HK-2 (cell line): ENCODE results near the gene GET3.

Source experiments
- DNase-seq: peaks from one replicate; pipeline ENCODE4 v3.0.0-alpha.2; 2018; ENCODE audit not compliant: unreplicated experiment

Gene GET3

DNA sequence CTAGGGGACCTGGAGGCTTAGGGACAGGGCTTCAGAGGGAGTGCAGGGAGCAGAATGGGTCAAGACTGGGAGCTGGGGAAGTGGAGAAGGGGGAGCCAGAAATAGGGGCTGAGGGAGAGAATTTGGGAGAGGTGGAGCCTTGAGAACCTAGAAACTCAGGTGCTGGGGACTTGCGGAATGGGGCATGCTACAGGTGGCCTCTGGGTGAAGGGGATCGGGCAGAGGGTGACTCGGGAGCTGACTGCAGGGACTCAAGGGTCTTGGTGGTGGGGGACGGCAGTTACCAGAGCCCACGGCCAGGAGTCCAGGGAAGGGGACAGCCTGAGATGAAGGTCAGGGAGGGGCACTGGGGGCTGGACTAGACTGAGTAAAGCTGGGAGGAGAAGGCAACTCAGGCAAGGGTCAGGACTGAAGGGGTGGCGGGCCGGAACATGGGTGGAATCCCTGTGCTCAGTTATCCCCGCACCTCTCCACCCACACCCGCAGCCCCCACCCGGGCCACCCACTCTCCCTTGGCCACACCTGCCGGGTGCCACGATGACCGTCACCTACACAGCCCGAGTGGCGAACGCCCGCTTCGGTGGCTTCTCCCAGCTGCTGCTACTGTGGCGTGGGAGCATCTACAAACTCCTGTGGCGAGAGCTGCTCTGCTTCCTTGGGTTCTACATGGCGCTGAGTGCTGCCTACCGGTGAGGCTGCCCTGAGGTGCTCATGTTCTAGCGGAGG lies 14.9 kb downstream of the GET3 start:
- DNase-seq = no peak

DNA sequence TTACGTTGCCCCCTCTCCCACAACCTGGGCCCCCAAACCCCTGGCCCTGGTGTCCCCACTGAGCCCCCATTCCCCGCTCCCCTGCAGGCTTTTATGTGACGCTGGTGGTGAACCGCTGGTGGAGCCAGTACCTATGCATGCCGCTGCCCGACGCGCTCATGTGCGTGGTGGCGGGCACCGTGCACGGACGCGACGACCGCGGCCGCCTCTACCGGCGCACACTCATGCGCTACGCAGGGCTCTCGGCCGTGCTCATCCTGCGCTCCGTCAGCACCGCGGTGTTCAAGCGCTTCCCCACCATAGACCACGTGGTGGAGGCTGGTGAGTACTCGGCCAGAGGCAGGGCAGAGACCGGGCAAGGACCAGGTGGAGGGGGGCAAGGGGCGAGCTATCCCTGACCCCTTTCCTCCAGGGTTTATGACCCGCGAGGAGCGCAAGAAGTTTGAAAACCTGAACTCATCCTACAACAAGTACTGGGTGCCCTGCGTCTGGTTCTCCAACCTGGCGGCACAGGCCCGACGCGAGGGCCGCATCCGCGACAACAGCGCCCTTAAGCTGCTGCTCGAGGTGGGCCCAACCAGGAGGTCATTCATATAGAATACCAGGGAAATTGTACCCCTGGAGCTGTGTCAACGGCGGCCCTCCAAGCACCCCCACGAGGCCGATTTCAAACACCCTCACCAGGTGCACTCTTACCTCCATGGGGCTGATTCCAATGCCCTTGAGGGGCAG lies 17.3 kb downstream of the GET3 start:
- no peak for DNase-seq

DNA sequence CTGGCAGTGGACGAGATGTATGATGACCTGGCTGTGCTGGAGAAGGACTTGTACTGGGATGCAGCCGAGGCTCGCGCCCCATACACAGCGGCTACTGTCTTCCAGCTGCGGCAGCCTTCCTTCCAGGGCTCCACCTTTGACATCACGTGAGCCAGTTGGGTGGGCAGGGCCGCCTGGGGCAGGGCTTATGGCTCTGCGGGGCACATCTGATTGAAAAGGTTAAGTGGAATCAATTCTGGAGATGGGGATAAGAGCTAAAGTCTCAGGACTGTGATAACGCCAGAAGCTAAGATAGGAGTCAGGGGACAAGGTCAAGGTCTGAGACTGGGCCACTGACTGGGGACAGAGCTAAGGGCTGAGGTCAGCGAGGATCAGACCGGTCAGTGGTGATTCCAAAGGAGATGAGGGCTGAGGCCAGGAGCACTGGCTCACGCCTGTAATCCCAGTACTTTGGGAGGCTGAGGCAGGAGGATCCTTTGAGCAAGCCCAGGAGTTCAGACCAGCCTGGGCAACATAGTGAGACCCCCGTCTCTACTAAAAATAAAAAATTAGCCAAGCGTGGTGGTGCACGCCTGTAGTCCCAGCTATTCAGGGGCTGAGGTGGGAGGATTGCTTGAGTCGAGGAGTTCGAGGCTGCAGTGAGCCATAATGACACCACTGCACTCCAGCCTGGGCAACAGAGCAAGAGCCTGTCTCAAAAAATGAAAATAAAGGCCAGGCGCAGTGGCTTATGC lies 19.0 kb downstream of the GET3 start:
- DNase-seq = no peak

DNA sequence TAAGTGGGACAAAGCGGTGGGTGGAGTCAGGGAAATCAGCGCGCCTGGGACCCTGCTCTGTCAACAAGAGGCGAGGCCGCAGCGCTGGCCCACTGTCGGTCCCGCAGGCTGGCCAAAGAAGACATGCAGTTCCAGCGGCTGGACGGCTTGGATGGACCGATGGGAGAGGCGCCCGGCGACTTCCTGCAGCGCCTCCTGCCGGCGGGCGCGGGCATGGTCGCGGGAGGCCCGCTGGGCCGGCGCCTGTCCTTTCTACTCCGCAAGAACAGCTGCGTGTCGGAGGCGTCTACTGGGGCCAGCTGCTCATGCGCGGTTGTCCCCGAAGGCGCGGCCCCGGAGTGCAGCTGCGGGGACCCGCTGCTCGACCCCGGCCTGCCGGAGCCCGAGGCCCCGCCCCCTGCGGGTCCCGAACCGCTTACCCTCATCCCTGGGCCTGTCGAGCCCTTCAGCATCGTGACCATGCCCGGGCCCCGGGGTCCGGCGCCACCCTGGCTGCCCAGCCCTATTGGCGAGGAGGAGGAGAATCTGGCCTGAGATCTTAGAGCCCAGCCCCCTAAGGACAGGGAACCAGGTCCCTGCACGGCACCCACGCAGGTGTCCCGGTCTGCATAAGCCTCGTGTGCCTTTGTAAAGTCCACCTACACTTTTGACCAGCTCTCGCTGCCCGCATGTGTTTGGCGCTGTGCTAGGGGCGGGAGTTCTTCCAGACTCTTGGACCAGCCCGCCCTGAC lies 20.4 kb downstream of the GET3 start:
- DNase-seq = no peak

DNA sequence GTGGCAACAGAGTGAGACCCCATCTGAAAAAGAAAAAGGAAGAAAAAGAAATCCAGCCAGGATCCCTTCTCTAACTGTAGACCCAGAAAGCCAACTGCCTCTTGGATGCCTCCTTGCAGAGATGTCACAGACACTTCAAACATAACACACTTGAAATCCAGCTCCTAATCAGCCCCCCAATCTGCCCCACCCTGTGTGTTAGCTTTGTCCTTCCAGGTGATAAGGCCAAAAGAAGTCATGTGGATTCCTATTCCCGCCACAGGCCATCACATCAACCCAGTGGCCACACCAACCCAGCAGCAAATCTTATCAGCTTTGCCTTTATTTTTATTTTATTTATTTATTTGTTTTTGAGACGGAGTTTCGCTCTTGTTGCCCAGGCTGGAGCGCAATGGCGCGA lies 22.4 kb downstream of the GET3 start:
- DNase-seq = no peak

DNA sequence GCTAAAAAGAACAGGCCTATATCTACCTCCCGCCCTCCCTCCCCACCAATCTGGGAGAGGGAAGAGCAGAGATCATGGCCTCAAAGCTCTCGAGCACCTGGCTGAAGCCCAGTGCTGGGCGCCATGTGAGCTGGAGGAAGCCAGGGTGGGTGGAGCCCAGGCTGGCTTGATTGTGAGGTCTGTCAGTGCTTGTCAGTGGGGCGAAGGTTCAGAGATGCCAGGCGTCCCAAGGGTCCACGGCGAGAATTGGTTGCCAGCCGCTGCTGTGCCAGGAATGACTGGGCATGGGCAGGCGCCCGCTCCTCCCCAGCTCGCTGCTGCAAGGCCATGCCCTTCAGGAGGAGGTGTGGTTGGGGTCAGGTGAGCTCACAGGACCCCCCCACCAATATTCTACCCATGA lies 25.8 kb downstream of the GET3 start:
- no peak for DNase-seq

DNA sequence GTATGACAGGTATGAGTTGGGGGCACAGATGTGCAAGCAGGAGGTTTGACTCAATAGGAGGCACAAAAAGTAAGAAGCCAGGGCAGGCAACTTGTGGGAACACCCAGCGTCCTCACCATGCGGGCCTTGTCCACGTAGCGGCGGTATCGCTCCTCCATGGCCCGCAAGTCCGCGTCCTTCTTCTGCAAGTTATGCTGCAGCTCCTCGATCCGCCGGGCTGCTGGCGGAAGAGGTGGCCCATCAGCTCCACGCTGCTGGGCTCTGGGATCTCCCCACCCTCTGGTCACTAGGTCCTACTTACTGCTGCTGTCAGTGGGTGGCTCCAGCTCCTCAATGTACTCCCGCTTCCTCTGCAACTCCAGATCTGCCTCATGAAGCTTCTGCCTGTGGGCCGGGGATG lies 27.4 kb downstream of the GET3 start:
- no peak for DNase-seq

DNA sequence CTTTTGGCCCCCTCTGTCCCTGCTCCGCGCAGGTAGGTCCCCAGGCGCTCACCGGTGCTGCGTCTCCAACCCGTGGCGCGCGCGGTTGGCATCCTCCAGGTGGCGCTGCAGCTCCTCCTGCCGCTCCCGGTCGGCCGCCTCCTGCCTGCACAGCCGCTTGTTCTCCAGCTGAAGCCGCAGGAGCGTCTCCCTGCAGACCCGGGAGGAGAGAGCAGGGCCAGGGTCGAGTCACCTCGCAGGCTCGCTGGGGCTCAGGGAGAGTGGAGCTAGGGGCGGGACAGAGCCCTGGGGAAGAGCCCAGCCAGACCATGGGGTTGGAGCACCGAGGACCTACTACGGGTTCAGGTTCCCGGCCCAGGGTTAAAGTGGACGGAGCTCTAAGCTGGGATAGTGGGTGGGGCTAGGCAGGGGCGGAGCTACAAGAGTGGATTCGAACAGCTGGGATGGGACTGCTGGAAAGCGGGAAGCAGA lies 28.8 kb downstream of the GET3 start:
- DNase-seq = no peak

DNA sequence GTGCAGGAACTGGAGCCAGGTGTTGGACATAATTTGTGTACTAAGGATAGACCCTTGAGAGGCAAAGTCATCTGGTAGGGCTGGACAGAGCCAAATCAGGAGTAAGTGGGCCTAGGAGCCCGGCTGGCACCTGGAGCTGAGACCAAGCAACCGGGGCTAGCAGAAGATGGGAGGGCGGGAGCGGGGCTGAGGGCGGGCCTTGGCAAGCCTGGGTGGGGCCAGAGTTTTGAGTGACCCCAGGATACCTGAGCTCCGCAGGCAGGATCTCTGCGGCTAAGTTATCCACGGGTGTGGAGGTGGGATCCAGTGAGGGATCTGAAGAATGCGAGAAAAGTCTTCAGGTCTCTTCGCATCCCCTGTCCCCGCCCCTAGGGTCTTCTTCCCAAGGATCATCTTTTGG lies 29.9 kb downstream of the GET3 start:
- DNase-seq = no peak

DNA sequence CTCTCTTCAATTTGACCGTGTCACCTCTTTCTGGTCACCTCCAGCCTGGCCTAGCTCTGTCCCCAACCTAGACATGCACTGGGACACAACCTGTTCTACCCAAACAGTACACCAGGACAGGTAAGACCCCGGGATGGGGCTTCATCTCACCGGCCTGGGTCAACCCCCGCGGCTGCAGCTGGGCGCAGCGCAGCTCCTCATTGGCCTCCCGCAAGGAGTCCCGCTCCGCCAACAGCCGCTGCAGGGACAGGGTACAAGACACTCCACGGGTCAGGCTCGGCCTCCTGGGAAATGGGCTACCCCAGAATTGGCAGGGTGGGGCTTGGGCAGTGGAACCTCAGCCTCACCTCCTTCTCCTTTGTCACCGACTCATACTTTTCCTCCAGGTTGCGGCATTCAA lies 30.4 kb downstream of the GET3 start:
- DNase-seq = no peak

DNA sequence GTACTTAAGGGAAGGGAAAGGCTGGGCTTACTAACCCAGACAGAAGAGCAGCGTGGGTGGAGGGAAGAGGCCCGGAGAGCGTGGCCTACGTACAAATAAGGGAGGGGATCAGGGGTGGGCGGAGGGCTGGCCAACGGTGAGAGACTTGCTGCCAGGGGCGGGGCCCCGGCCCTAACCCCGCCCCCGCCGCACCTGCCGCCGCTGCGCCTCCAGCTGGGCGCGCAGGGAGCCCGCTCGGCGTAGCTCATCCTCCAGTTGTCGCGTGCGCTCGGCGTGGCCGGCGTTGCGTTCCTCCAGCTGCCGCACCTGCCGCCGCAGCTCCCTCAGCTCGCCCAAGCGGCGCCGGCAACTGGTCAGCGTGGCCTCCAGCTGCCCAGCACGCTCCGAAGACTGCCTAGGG lies 32.4 kb downstream of the GET3 start:
- DNase-seq = no peak

DNA sequence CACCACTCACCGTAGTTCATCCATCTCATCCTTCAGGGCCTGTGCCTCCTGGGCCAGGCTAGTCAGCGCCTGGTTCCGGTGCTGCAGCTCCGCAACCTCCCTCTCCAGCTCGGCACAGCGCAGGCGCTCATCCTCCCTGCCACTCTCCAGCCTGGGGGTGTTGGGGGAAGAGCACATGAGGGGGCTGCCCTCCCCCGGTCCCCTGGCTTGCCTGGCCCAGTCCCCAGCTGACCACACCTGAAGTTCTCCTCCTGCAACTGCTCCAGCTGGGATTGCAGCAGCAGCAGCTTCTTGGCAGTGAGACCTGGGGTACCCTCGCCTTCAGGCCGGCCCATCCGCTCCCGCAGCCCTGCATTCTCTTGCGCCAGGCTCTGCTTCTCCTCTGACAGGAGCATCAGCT lies 33.6 kb downstream of the GET3 start:
- no peak for DNase-seq

DNA sequence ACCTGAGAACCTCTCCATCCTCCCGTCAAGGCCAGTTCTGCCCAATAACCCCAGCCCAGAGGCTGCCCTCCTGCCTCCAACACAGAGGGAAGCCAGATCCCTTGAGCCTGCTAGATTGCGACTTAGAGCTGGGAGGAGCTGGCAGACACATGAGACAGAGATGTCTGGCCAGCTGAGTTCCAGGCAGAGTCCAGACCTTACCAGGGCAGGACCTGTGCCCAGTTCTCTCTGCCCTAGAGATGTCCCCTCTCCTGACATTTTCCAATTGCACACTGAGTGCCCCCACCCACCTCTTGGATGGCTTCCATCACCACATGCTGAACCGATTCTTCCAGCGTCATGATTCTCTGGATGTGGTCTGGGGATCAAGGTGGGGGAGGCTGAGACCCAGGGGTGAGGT lies 35.0 kb downstream of the GET3 start:
- DNase-seq = no peak

DNA sequence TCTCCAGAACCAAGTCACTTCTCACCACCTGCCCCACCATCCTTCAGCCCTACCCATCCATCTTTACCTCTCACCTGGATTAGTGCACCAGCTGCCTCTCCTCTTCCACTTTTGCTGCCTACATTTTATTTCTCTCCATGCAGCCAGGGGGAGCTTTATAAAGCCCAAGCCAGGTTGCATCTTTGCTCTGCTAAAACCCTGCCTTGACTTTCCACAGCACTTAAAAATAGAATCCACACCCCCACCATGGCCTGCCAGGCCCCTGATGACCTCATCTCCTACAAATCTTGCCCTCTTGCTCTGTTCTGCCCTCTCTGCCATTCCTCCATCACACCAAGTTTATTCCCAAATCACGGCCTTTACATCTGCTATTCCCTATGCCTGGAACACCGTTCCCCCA lies 36.3 kb downstream of the GET3 start:
- no peak for DNase-seq

DNA sequence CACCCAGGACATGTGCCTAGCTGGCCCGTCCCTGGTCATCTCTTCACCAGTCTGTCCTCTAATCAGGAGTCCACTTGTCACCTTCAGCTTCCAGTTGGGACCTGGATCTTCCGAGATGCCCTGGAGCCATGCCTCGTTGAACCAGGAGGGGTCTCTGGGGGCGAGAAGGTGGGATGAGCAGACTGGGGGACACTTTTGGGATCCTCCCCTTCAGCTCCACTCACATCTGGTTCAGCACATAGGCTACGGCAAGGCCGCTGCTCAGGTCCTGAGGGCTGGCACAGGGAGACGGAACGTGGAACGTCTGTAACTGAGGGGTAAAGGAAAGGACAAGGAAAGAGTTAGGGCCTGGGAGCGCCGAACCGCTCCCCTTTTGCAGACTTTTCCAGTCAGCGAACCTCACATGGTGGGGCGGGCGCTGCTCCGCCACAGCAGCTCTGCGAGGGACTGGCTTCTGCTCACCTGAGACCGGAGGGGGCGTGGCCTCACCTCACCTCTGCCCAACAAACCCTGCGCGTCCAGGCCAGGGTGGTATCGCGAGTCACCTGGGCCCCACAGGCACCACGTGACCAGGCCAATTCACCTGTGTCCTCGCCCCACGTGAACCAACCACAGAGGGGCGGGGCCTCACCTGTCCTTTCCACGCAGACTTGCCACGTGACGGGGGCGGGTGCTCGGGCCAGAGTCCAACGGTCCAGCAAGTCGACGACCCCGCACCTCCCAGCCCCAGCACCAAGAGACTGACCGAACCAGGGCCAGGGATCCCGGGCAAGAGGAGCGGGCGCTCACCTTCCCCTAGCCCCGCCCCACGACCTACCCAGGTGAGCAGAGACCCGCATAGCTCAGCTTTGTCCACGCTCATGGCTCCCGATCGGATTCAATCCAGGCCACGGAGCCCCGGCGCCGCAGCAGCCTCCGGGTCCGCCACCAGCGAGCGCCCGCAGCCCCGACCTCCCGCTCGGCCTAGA lies 37.6 kb downstream of the GET3 start, which contains the start of gene HOOK2:
Gene HOOK2 (minus strand): TSS at position 965 of the 968 bp plus-strand sequence. CDS start 103 bp downstream, at position 862.
- no peak for DNase-seq

DNA sequence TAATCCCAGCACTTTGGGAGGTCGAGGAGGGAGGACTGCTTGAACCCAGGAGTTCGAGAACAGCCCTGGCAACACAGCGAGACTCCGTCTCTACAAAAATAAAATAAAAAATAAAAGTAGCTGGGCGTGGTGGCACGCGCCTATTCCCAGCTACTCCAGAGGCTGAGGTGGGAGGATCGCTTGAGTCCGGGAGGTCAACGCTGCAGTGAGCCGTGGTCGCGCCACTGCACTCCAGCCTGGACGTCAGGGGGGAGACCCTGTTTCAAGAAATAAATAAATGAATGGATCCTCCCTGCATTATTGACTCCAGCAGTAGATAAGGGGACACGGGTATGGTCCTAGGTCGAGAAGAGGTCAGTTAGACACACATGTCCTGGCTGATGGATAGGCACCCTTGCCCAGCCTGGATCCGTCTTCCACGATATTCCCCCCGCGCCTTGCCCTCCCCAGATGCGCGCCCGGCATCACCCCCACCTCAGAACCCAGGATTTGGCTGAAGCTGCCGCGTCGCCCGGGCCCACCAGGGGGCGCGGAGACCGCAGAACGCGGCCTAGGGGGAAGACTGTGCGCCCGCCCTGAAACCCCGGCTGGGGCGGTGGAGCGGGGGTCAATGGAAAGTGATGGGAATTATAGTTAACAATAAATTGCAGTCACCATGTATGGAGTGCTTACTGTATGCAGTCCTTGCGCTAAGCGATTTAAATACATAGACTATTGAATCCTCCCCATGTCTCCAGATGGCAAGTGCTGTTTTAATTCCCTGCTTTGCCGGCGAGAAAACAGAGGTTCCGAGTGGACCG lies 40.1 kb downstream of the GET3 start:
- peak; percentile 78 for DNase-seq

DNA sequence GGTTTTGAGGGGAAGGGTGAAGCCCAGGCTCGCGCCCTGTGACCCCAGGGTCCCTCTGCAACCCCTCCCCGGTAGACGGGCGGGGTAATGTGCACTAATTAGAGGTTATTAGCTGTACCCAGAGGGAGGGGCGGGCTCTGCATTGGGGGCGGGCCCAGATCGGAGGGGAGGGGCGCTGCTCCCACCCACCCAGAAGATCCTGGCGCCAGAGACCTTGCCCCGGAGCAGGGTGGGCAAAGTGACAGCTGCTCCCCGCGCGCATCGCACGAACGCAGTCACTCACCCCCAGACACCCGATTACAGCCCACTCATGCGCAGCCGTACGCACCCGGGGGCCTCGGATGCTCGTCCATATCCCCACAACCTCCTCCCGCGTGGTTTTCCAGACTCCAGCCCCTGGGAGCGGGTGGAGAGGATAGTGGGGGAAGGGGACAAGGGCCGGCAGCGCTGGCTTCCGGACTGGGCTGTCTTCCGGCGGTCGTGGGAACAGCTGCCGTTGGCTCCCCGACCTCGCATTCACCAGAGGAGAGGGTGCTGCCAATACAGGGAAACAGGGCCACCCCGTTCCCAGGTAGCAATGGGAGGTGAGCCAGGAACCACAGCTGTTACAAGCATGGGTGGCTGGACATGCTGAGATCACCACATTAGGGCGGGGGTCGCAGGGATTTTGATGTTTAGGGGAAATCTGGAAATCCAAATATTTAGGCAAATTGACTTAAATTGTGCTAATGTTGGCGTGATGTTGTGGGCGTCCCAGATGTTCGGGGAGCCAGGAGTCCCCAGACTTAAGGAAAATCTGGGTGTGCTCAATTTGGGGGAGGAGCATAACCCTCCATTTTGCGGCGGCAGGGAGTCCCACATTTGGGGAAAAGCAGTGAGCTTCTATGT lies 41.0 kb downstream of the GET3 start:
- DNase-seq = peak; percentile 79

DNA sequence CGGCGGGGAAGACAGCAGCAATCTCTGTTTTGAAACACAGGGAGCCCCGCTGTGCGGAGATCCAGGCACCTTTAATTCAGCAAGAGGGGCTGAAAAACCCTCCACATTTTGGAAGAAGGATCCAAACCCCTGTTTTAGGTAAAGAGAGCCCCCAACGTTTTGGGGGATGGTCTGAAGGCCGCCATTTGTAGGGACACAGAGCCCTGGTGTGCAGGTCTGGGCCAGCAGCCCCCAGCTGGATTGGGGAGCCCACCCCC lies 41.5 kb downstream of the GET3 start:
- no peak for DNase-seq
